ENCODE measurements around the gene ADA.

Gene ADA

GRCh38 chr20:44621939-44622338 is 29.6 kb downstream of the ADA start:
- ATAC-seq, result no peak

GRCh38 chr20:44621325-44621724 is 30.2 kb downstream of the ADA start:
- ATAC-seq, result no peak

GRCh38 chr20:44620030-44620429 is 31.5 kb downstream of the ADA start:
- ATAC-seq, result no peak

- no peak for ATAC-seq
Measured at GRCh38 chr20:44619294-44619693, 32.2 kb downstream of the ADA start.

GRCh38 chr20:44618318-44618731 is 33.2 kb downstream of the ADA start:
- ATAC-seq, result peak; percentile 49 to 67

GRCh38 chr20:44616604-44616964 is 34.9 kb downstream of the ADA start:
- no peak for ATAC-seq

GRCh38 chr20:44615876-44616603 is 35.5 kb downstream of the ADA start:
- ATAC-seq, result no peak

GRCh38 chr20:44615169-44615791 is 36.2 kb downstream of the ADA start:
- peak; percentile 14 to 44 for ATAC-seq

- ATAC-seq, result no peak
Measured at GRCh38 chr20:44614525-44614924, 37.0 kb downstream of the ADA start.

- no peak for ATAC-seq
Measured at GRCh38 chr20:44613575-44613974, 37.9 kb downstream of the ADA start.

- peak; percentile 6 to 13 for ATAC-seq
Measured at GRCh38 chr20:44610313-44610962, 41.1 kb downstream of the ADA start.

GRCh38 chr20:44609516-44610312 is 41.8 kb downstream of the ADA start:
- ATAC-seq, result peak; percentile 97

- ATAC-seq, result no peak
Measured at GRCh38 chr20:44609006-44609515, 42.4 kb downstream of the ADA start.

- ATAC-seq, result no peak
Measured at GRCh38 chr20:44606725-44607441, 44.6 kb downstream of the ADA start.

GRCh38 chr20:44603327-44603726 is 48.2 kb downstream of the ADA start:
- no peak for ATAC-seq

GRCh38 chr20:44601801-44602204 is 49.7 kb downstream of the ADA start:
- ATAC-seq, result no peak

- ATAC-seq, result no peak
Measured at GRCh38 chr20:44601236-44601671, 50.2 kb downstream of the ADA start.

- ATAC-seq, result no peak
Measured at GRCh38 chr20:44600758-44601201, 50.7 kb downstream of the ADA start.

GRCh38 chr20:44600301-44600700 is 51.2 kb downstream of the ADA start:
- ATAC-seq, result no peak

GRCh38 chr20:44599715-44600114 is 51.8 kb downstream of the ADA start:
- no peak for ATAC-seq

- peak in 1 of 2 donors; percentile 31 for ATAC-seq
Measured at GRCh38 chr20:44598423-44599305, 52.8 kb downstream of the ADA start.
